HEK293 (cell line): ENCODE data around the gene ZNF45.

Source experiments
- CTCF ChIA-PET: fragments of 350-600 bp; formaldehyde crosslinking; extraction: SDS; loops from one replicate; lab custom pipeline; 2021; ENCODE audit warnings: antibody characterized with exemption; lab: Yijun Ruan, JAX
- POLR2A ChIA-PET: fragments of 300-600 bp; formaldehyde crosslinking; extraction: SDS; loops from one replicate; lab custom pipeline; 2020; ENCODE audit warnings: antibody characterized with exemption, inconsistent platforms; lab: Yijun Ruan, JAX
- H3K27ac ChIP-seq: fragments of 200-500 bp; sonication (Bioruptor generic); 2 replicates; pipeline ENCODE4 v1.5.1; 2014; ENCODE audit warnings: low read depth, low read length, control low read depth, inconsistent platforms; ENCODE audit errors: extremely low read depth
- H3K36me3 ChIP-seq, 2 experiments: fragments of 200-500 bp in 1 of 2; sonication (Bioruptor generic) in 1 of 2; 1 replicate in 1 of 2; 2 replicates in 1 of 2; pipeline ENCODE4 v1.5.1; 2014 to 2017; ENCODE audit warnings: inconsistent platforms in 2 of 2, low read length in 2 of 2; ENCODE audit not compliant: control insufficient read depth in 2 of 2, insufficient read depth in 1 of 2
- H3K4me1 ChIP-seq: fragments of 200-500 bp; sonication (Bioruptor generic); 2 replicates; pipeline ENCODE4 v1.5.1; 2014; ENCODE audit warnings: mild to moderate bottlenecking, low read length, inconsistent platforms; ENCODE audit not compliant: control insufficient read depth, insufficient read depth
- H3K4me3 ChIP-seq: 2 replicates; pipeline ENCODE4 v1.5.1; 2011; ENCODE audit warnings: low read depth, mild to moderate bottlenecking, control low read depth, low read length, moderate library complexity
- H3K9me3 ChIP-seq: fragments of 200-500 bp; sonication (Bioruptor generic); 2 replicates; pipeline ENCODE4 v1.5.1; 2014; ENCODE audit warnings: low read depth, low read length, inconsistent platforms; ENCODE audit not compliant: control insufficient read depth, insufficient read depth
- ATF2 ChIP-seq: fragments of 450-650 bp; formaldehyde crosslinking; IDR thresholded peaks from 2 replicates; pipeline ENCODE4 v1.5.1; 2016; ENCODE audit warnings: missing biosample characterization, missing genetic modification characterization, low read depth
- BCL11B ChIP-seq: fragments of 450-650 bp; formaldehyde crosslinking; IDR thresholded peaks from 2 replicates; pipeline ENCODE4 v1.5.1; 2016; ENCODE audit warnings: low read depth, missing biosample characterization, missing genetic modification characterization
- GLIS1 ChIP-seq: fragments of 450-650 bp; formaldehyde crosslinking; IDR thresholded peaks from 2 replicates; pipeline ENCODE4 v1.5.1; 2016; ENCODE audit warnings: missing biosample characterization, missing genetic modification characterization
- KLF7 ChIP-seq: fragments of 450-650 bp; formaldehyde crosslinking; IDR thresholded peaks from 2 replicates; pipeline ENCODE4 v1.5.1; 2016; ENCODE audit warnings: missing biosample characterization, missing genetic modification characterization, borderline replicate concordance
- TCF7L2 ChIP-seq: IDR thresholded peaks from 2 replicates; pipeline ENCODE4 v1.6.1; 2011; ENCODE audit warnings: low read depth, mild to moderate bottlenecking, inconsistent platforms, low read length, moderate library complexity, borderline replicate concordance
- ZBTB10 ChIP-seq: fragments of 450-650 bp; formaldehyde crosslinking; IDR thresholded peaks from 2 replicates; pipeline ENCODE4 v1.5.1; 2016; ENCODE audit warnings: missing biosample characterization, missing genetic modification characterization
- ZBTB17 ChIP-seq: fragments of 450-650 bp; formaldehyde crosslinking; IDR thresholded peaks from 2 replicates; pipeline ENCODE4 v1.5.1; 2016; ENCODE audit warnings: missing biosample characterization, missing genetic modification characterization
- ZFHX2 ChIP-seq: fragments of 450-650 bp; formaldehyde crosslinking; conservative IDR thresholded peaks from 2 replicates; pipeline ENCODE4 v1.5.1; 2016; ENCODE audit warnings: missing biosample characterization, missing genetic modification characterization
- ZNF214 ChIP-seq: fragments of 450-650 bp; formaldehyde crosslinking; IDR thresholded peaks from 2 replicates; pipeline ENCODE4 v1.5.1; 2017; ENCODE audit warnings: missing biosample characterization, mild to moderate bottlenecking, missing genetic modification characterization, borderline replicate concordance
- ZNF221 ChIP-seq: fragments of 450-650 bp; formaldehyde crosslinking; IDR thresholded peaks from 2 replicates; pipeline ENCODE4 v1.5.1; 2017; ENCODE audit warnings: missing biosample characterization, missing genetic modification characterization, borderline replicate concordance
- ZNF266 ChIP-seq: fragments of 450-650 bp; formaldehyde crosslinking; IDR thresholded peaks from 2 replicates; pipeline ENCODE4 v1.5.1; 2016; ENCODE audit warnings: missing biosample characterization, missing genetic modification characterization, low read depth
- ZNF274 ChIP-seq, 2 experiments: fragments of 200-500 bp in 1 of 2; fragments of 450-650 bp in 1 of 2; sonication (Bioruptor generic) in 1 of 2; formaldehyde crosslinking in 1 of 2; IDR thresholded peaks; 2 replicates each; pipeline versions ENCODE4 v1.5.1 to v1.6.1; 2014 to 2016; ENCODE audit warnings: borderline replicate concordance in 1 of 2, inconsistent platforms in 1 of 2, low read length in 1 of 2, missing biosample characterization in 1 of 2, missing genetic modification characterization in 1 of 2
- ZNF302 ChIP-seq: fragments of 450-650 bp; formaldehyde crosslinking; IDR thresholded peaks from 2 replicates; pipeline ENCODE4 v1.5.1; 2016; ENCODE audit warnings: missing biosample characterization, missing genetic modification characterization, low read depth
- ZNF311 ChIP-seq: fragments of 450-650 bp; formaldehyde crosslinking; IDR thresholded peaks from 2 replicates; pipeline ENCODE4 v1.5.1; 2017; ENCODE audit warnings: missing biosample characterization, missing genetic modification characterization, borderline replicate concordance
- ZNF366 ChIP-seq: fragments of 450-650 bp; formaldehyde crosslinking; conservative IDR thresholded peaks from 2 replicates; pipeline ENCODE4 v1.5.1; 2016; ENCODE audit warnings: missing biosample characterization, missing genetic modification characterization
- ZNF426 ChIP-seq: fragments of 450-650 bp; formaldehyde crosslinking; IDR thresholded peaks from 2 replicates; pipeline ENCODE4 v1.5.1; 2017; ENCODE audit warnings: missing biosample characterization, missing genetic modification characterization, mild to moderate bottlenecking, inconsistent platforms, moderate library complexity
- ZNF433 ChIP-seq: fragments of 450-650 bp; formaldehyde crosslinking; IDR thresholded peaks from 2 replicates; pipeline ENCODE4 v1.5.1; 2016; ENCODE audit warnings: missing biosample characterization, missing genetic modification characterization, low read depth
- ZNF510 ChIP-seq: fragments of 450-650 bp; formaldehyde crosslinking; IDR thresholded peaks from 2 replicates; pipeline ENCODE4 v1.5.1; 2018; ENCODE audit warnings: mild to moderate bottlenecking, missing genetic modification characterization, missing biosample characterization; ENCODE audit not compliant: insufficient replicate concordance
- ZNF596 ChIP-seq: fragments of 450-650 bp; IDR thresholded peaks from 2 replicates; pipeline ENCODE4 v1.5.0; 2018; ENCODE audit warnings: missing biosample characterization, mild to moderate bottlenecking, missing genetic modification characterization, moderate library complexity
- ZNF610 ChIP-seq: fragments of 450-650 bp; formaldehyde crosslinking; IDR thresholded peaks from 2 replicates; pipeline ENCODE4 v1.5.1; 2016; ENCODE audit warnings: missing biosample characterization, missing genetic modification characterization, borderline replicate concordance
- ZNF626 ChIP-seq: fragments of 450-650 bp; sonication (Bioruptor Pico); formaldehyde crosslinking; IDR thresholded peaks from 2 replicates; pipeline ENCODE4 v1.5.1; 2018; ENCODE audit warnings: missing biosample characterization, missing genetic modification characterization, inconsistent platforms
- ZNF843 ChIP-seq: fragments of 450-650 bp; formaldehyde crosslinking; IDR thresholded peaks from 2 replicates; pipeline ENCODE4 v1.5.1; 2016; ENCODE audit warnings: missing biosample characterization, missing genetic modification characterization
- TF ChIP-seq, protein P1 (sequence below): fragments of 450-650 bp; formaldehyde crosslinking; IDR thresholded peaks from 2 replicates; pipeline ENCODE4 v1.5.1; 2016; ENCODE audit warnings: missing biosample characterization, missing genetic modification characterization
- TF ChIP-seq, protein P2 (sequence below): fragments of 450-650 bp; formaldehyde crosslinking; IDR thresholded peaks from 2 replicates; pipeline ENCODE4 v1.5.1; 2016; ENCODE audit warnings: missing biosample characterization, missing genetic modification characterization

Gene ZNF45

GRCh38 chr19:43923875-43924274 lies 11.2 kb downstream of the ZNF45 start:
- ChIA-PET CTCF (interaction anchor here (0.7 kb wide), 1 partner anchor 107 kb away, joined by 4 read pairs; no protein-coding TSS in a partner anchor), POLR2A (interaction anchor here (0.6 to 4.0 kb wide), 3 partner anchors 11 to 26 kb away, joined by 3 to 20 read pairs (median 4); partner anchors contain the start of gene ZNF45)
- no peak overlapping the region for H3K27ac ChIP-seq
- H3K9me3 ChIP-seq = peaks cover 12% of the 10 kb centered on the region
- peaks cover 97 to 100% of the 10 kb centered on the region in 2 experiments for H3K36me3 ChIP-seq
- no peak overlapping the region for H3K4me3 ChIP-seq
- no peaks in the 10 kb centered on the region for H3K4me1 ChIP-seq
- TF ChIP-seq ZBTB17 (tag by site-specific recombination) (no peak), ZNF596 (tag by site-specific recombination) (no peak), ZNF843 (tag by site-specific recombination) (no peak), BCL11B (tag by site-specific recombination) (no peak), ZNF366 (tag by site-specific recombination) (no peak), ZNF302 (tag by site-specific recombination) (no peak), GLIS1 (tag by site-specific recombination) (no peak), ZNF433 (tag by site-specific recombination) (no peak), ZNF221 (tag by site-specific recombination) (no peak), TCF7L2 (no peak), ATF2 (no peak), ZNF266 (tag by site-specific recombination) (no peak), ZBTB10 (tag by site-specific recombination) (no peak), ZNF426 (tag by site-specific recombination) (no peak), KLF7 (tag by site-specific recombination) (no peak), ZFHX2 (tag by site-specific recombination) (no peak)

DNA sequence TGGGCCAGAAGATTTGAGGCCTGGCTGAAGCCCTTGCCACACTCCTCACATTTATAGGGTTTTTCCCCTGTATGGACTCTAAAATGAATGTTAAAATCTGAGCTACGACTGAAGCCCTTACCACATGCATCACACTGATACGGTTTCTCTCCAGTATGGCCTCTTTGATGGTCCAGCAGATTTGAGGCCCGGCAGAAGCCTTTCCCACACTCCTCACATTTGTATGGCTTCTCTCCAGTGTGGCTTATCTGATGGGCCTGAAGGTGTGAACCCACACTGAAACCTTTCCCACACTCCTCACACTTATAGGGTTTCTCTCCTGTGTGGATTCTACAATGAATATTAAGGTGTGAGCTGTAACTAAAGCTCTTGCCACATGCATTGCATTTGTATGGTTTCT lies 21.0 kb downstream of the ZNF45 start:
- ChIA-PET POLR2A (interaction anchor here (2.0 to 3.2 kb wide), 2 partner anchors 12 to 21 kb away, joined by 6 to 10 read pairs; partner anchors contain the start of gene ZNF45), CTCF (interaction anchor here (0.6 to 1.0 kb wide), 2 partner anchors 22 to 57 kb away, joined by 3 read pairs; partner anchors contain the start of gene ZNF45)
- peaks cover 61 to 85% of the 10 kb centered on the region in 2 experiments for H3K36me3 ChIP-seq
- H3K4me3 ChIP-seq = no peak overlapping the region
- TF ChIP-seq ZNF610 (tag by site-specific recombination) (0 out of 2 replicates have a peak, but pooled peaks have one; percentile 14), ZNF626 (0 out of 2 replicates have a peak, but pooled peaks have one; percentile 3), ZNF214 (tag by site-specific recombination) (no peak), KLF7 (tag by site-specific recombination) (no peak), ZNF510 (tag by site-specific recombination) (peak; percentile 17), ZNF274 (IDR thresholded peaks at IDR 0.05; ENCODE audit: low read length) (no peak), ZNF274 (tag by site-specific recombination; IDR thresholded peaks at IDR 0.05; ENCODE audit: borderline replicate concordance) (0 out of 2 replicates have a peak, but pooled peaks have one; percentile 47), ZNF311 (tag by site-specific recombination) (no peak)
- TF ChIP-seq, protein P1, sequence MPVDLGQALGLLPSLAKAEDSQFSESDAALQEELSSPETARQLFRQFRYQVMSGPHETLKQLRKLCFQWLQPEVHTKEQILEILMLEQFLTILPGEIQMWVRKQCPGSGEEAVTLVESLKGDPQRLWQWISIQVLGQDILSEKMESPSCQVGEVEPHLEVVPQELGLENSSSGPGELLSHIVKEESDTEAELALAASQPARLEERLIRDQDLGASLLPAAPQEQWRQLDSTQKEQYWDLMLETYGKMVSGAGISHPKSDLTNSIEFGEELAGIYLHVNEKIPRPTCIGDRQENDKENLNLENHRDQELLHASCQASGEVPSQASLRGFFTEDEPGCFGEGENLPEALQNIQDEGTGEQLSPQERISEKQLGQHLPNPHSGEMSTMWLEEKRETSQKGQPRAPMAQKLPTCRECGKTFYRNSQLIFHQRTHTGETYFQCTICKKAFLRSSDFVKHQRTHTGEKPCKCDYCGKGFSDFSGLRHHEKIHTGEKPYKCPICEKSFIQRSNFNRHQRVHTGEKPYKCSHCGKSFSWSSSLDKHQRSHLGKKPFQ (tag by site-specific recombination) = peak; percentile 88
- TF ChIP-seq, protein P2, sequence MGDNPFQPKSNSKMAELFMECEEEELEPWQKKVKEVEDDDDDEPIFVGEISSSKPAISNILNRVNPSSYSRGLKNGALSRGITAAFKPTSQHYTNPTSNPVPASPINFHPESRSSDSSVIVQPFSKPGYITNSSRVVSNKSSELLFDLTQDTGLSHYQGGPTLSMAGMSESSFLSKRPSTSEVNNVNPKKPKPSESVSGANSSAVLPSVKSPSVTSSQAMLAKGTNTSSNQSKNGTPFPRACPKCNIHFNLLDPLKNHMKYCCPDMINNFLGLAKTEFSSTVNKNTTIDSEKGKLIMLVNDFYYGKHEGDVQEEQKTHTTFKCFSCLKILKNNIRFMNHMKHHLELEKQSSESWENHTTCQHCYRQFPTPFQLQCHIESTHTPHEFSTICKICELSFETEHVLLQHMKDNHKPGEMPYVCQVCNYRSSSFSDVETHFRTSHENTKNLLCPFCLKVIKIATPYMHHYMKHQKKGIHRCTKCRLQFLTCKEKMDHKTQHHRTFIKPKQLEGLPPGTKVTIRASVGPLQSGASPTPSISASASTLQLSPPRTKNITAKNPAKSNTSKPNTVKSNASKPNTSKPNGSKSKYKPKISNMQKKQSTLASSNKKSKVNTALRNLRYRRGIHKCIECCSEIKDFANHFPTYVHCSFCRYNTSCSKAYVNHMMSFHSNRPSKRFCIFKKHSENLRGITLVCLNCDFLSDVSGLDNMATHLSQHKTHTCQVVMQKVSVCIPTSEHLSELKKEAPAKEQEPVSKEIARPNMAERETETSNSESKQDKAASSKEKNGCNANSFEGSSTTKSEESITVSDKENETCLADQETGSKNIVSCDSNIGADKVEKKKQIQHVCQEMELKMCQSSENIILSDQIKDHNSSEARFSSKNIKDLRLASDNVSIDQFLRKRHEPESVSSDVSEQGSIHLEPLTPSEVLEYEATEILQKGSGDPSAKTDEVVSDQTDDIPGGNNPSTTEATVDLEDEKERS (tag by site-specific recombination) = peak; percentile 47; the same call in 1 of the 2 replicates
- no peak overlapping the region for H3K27ac ChIP-seq
- H3K9me3 ChIP-seq = peaks cover 69% of the 10 kb centered on the region
- H3K4me1 ChIP-seq = no peaks in the 10 kb centered on the region
